NB4 (cell line): Measurements from ENCODE around the gene GLYATL3.

Source experiments
- DNase-seq: peaks from one replicate; pipeline ENCODE4 v3.0.0; 2010; ENCODE audit warnings: low read depth
- H3K4me3 ChIP-seq: one replicate; pipeline ENCODE4 v1.5.1; 2011; ENCODE audit warnings: mild to moderate bottlenecking, low read depth, low read length, moderate library complexity
- MYC ChIP-seq: IDR thresholded peaks from 2 replicates; pipeline ENCODE4 v1.6.1; 2011; ENCODE audit warnings: low read depth, low read length
- POLR2A ChIP-seq: IDR thresholded peaks from 2 replicates; pipeline ENCODE4 v1.6.1; 2011; ENCODE audit warnings: mild to moderate bottlenecking; ENCODE audit not compliant: insufficient read length; ENCODE audit errors: extremely low read depth
- TF ChIP-seq, protein P1 (sequence below): IDR thresholded peaks from 2 replicates; pipeline ENCODE4 v1.6.1; 2011; ENCODE audit warnings: low read depth, low read length
- TF ChIP-seq, protein P2 (sequence below): IDR thresholded peaks from one replicate; pipeline ENCODE4 v1.5.1; 2012; ENCODE audit warnings: low read depth, low read length

The GLYATL3 gene

DNA sequence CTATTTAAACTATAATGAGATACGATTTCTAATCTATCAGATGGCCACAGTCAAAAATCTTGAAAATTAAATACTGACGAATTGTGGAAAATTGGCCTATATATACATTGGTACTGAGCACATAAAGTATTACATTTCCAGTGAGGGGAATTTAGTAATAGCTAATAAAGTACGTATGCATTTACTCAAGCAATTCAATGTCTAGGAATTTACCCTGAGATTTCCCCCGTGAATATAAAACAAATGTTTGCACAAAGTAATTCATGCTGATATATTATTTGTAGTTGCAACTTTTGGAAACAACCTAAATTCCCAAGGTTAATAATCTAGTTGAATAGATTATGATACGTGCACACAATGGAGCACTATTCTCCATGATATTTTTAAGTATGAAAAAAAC lies 36.1 kb downstream of the GLYATL3 start:
- no peak overlapping the region for H3K4me3 ChIP-seq
- DNase-seq = no peak
- TF ChIP-seq, protein P1, sequence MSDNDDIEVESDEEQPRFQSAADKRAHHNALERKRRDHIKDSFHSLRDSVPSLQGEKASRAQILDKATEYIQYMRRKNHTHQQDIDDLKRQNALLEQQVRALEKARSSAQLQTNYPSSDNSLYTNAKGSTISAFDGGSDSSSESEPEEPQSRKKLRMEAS = no peak
- TF ChIP-seq MYC = no peak
- TF ChIP-seq, protein P2, sequence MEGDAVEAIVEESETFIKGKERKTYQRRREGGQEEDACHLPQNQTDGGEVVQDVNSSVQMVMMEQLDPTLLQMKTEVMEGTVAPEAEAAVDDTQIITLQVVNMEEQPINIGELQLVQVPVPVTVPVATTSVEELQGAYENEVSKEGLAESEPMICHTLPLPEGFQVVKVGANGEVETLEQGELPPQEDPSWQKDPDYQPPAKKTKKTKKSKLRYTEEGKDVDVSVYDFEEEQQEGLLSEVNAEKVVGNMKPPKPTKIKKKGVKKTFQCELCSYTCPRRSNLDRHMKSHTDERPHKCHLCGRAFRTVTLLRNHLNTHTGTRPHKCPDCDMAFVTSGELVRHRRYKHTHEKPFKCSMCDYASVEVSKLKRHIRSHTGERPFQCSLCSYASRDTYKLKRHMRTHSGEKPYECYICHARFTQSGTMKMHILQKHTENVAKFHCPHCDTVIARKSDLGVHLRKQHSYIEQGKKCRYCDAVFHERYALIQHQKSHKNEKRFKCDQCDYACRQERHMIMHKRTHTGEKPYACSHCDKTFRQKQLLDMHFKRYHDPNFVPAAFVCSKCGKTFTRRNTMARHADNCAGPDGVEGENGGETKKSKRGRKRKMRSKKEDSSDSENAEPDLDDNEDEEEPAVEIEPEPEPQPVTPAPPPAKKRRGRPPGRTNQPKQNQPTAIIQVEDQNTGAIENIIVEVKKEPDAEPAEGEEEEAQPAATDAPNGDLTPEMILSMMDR = no peak
- no peak for TF ChIP-seq POLR2A

DNA sequence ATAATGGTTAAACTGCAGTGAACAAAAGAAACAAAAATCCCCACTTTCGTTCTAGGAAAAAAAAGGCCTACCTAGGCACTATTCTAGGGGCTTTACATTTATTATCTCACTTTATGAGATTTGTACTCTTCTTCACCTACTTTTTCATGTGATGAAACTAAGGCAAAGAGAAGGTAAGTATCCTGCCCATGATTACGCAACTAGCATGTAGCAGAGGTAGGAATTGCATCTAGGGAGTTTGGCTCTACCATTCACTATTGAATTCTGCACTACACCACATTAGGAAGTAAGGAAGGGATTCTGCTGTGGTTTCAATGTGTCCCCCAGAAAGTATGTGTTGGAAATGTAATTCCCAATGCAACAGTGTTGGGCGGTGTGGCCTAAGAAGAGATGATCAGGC lies 39.4 kb downstream of the GLYATL3 start:
- H3K4me3 ChIP-seq = no peak overlapping the region
- DNase-seq = no peak
- TF ChIP-seq, protein P2 = no peak

DNA sequence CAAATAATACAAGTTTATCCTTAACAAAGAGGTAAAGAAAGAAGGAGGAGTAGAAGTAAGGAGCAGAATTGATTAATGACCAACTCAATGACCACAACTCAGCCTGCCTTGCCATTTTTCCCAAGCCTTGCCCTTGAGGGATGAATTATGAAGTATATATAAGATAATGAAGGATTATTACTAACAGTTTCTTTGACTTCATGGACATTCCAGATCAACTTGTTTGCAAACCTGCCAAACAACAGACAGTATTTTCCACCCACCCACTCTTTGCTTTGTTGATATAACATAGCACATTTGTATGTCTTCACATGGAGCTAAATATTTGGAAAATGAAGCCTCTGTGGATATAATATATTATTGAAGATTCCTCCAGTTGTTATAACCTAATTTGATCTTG lies 40.9 kb downstream of the GLYATL3 start:
- no peak for TF ChIP-seq MYC
- TF ChIP-seq, protein P1 = no peak
- TF ChIP-seq, protein P2 = no peak
- no peak for TF ChIP-seq POLR2A
- H3K4me3 ChIP-seq = no peak overlapping the region
- no peak for DNase-seq

DNA sequence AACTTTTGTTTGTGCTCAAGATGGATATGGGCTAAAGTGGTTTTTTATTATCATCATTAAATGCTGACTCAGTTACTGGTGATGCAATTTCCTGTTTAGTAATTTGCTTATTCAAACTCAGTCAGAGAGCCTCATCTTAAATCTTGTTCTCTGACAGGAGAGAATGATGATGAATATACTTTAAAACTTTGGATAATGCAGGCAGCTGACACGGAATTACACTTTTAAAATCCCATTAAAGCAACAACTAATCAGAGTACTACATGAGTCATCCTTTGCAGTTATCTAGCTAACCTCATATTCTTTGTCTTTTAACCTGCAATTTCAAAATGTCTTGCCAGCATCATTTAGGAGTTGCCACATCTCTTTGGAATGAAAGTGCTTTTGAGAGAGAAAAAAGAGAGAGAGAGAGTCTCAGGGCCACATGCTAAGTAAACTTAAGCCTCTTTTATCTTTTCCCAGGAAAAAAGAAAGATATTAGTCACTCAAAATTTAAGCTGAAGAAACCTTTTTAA lies 41.5 kb downstream of the GLYATL3 start:
- no peak for TF ChIP-seq POLR2A
- TF ChIP-seq, protein P1 = no peak
- TF ChIP-seq MYC = no peak
- TF ChIP-seq, protein P2 = no peak
- H3K4me3 ChIP-seq = no peak overlapping the region
- DNase-seq = peak; percentile 37

DNA sequence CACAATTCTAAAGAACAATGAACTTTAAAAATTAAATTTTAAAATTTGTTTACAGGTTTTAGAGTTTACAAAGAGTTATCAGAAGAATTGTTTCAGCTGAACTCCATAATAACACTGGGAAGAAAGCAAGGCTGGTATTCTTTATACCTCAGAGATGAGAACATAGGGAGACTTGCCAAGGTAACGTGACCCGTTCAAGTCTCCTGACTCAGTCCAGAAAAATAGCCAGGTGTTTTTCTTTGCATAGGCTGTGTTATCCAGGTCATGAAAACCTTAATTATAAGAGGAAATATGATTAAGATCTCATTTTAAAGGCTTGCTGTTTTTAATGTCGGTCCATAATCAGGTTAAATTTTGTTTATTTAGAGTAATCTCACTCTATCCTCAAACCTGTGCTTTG lies 42.2 kb downstream of the GLYATL3 start:
- no peak for DNase-seq
- TF ChIP-seq, protein P1 = no peak
- TF ChIP-seq POLR2A (no peak), MYC (no peak)
- TF ChIP-seq, protein P2 = no peak
- no peak overlapping the region for H3K4me3 ChIP-seq

DNA sequence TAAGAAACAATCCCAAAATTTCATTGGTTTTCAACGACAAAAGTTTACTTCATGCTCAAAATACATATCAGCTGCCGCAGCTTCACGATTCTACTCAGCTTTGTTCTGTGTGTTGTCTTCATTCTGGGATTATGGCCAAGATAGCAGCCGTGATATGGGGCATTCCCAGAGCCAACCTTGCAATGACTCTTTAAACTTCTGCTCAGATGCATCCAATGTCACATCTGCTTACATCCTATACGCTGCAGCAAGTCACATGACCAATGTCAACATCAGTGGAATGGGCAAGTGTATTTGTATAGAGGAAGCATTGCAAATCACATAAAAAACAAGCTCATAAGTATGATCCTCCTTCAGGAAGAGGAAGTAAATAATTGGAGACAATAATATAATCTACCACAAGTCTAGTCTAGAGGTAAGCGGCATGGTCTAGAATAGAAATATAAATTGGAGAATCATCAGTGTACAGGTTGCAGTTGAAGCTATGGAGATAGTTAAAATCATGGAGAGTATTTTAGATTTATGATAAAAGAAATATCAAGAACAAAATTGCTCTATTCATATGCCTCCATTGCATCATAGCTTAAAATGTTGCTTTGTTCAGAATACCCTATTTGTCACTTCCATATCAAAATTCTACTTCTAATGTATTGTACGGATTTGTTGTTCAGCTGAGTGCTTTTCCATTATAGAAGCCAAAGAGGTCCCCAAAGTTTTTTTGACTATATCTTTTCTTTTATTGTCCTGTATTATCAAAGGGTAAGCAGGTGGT lies 43.5 kb downstream of the GLYATL3 start:
- peak; percentile 32 for DNase-seq
- no peak overlapping the region for H3K4me3 ChIP-seq
- no peak for TF ChIP-seq MYC
- TF ChIP-seq, protein P1 = 0 out of 2 replicates have a peak, but pooled peaks have one; percentile 4
